Spleen (tissue), 7 donors: Measurements from ENCODE around the gene ADAMTS4.

Experiments used
- CTCF ChIP-seq, 11 experiments: fragments of 200-600 bp in 7 of 11; fragments of 450-650 bp in 4 of 11; sonication (generic) in 4 of 11; IDR thresholded peaks in 8 of 11; conservative IDR thresholded peaks in 3 of 11; 1 replicate in 7 of 11; 2 replicates in 4 of 11; pipeline versions ENCODE4 v1.4.0 to v1.8.0; 2016 to 2021; ENCODE audit warnings: antibody characterized with exemption in 11 of 11, inconsistent platforms in 4 of 11, mild to moderate bottlenecking in 1 of 11
- POLR2A ChIP-seq, 3 donors: fragments of 450-650 bp; IDR thresholded peaks; one replicate each; pipeline ENCODE4 v1.5.1; 2017; ENCODE audit warnings: antibody characterized with exemption in 3 of 3, mild to moderate bottlenecking in 1 of 3
- POLR2AphosphoS5 ChIP-seq, 3 donors: sonication (generic); formaldehyde crosslinking; IDR thresholded peaks; one replicate each; pipeline ENCODE4 v1.5.1; 2017; ENCODE audit warnings: antibody characterized with exemption in 3 of 3
- donor health status: DM: no; HTN: no; CAD: no; lungs with moderate emphysema.
- donor health status: DM: no; HTN: no; CAD: no.
- donor health status: DM: no; HTN: no; CAD: no.

- TF ChIP-seq POLR2A (IDR thresholded peaks at IDR 0.05): no peak
- TF ChIP-seq CTCF (IDR thresholded peaks at IDR 0.05 in 8 of 11, conservative IDR thresholded peaks at IDR 0.05 in 3 of 11): no peak
- TF ChIP-seq POLR2AphosphoS5 (IDR thresholded peaks at IDR 0.05): no peak
Measured at GRCh38 chr1:161137881-161138280, 61.0 kb downstream of the ADAMTS4 start.
